ENCODE data around the gene HES5.

The HES5 gene

DNA sequence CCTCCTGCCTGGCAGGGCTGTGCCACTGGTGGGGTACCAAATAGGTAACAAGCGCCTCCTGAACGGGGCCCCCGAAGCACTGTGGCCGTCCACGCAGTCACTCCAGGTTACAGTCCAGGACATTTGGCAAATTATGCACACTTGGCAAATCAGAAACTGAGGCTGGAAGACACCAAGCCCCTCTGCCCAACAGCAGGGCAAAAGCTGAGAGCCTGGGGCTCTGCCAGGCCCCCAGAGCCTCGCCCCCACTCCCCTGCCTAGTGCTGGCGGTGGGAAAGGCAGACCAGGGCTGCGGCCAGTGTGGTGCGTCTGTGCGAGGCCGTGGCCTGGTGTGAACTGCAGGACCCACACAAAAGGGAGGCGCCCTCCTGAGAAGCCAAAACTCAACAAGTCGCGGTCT, 13.1 kb downstream of the HES5 start:
- in situ Hi-C loops (cut with HindIII; ENCODE audit: low sequenced_read_pairs): loop anchor here (10.0 kb wide), 2 partner anchors 92 to 322 kb away; partner anchors contain the start of gene FAAP20

DNA sequence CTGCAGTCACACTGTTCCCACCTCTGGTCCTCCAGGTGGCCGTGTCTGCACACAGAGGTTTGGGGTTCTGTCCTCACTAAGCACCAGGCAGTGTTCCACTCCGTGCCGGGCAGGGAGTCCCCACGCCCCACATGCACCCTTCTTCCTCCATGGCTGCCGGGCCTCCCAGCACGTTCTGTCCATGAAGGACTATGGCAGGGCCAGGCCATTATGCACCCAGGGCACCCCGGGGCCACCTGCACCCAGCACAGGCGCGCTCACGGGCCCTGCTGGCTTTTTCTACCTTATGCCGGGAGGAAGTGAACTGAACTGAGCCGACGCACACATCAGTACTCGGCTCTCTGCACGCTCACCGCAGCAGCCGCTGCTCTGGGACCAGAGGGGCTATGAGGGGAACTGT, 13.9 kb downstream of the HES5 start:
- in situ Hi-C loops (cut with HindIII; ENCODE audit: low sequenced_read_pairs): loop anchor here (10.0 kb wide), 2 partner anchors 91 to 321 kb away; partner anchors contain the start of gene FAAP20

GRCh38 chr1:2515763-2516080, 14.3 kb downstream of the HES5 start:
- in situ Hi-C loops (cut with HindIII; ENCODE audit: low sequenced_read_pairs): loop anchor here (10.0 kb wide), 2 partner anchors 91 to 321 kb away; partner anchors contain the start of gene FAAP20

DNA sequence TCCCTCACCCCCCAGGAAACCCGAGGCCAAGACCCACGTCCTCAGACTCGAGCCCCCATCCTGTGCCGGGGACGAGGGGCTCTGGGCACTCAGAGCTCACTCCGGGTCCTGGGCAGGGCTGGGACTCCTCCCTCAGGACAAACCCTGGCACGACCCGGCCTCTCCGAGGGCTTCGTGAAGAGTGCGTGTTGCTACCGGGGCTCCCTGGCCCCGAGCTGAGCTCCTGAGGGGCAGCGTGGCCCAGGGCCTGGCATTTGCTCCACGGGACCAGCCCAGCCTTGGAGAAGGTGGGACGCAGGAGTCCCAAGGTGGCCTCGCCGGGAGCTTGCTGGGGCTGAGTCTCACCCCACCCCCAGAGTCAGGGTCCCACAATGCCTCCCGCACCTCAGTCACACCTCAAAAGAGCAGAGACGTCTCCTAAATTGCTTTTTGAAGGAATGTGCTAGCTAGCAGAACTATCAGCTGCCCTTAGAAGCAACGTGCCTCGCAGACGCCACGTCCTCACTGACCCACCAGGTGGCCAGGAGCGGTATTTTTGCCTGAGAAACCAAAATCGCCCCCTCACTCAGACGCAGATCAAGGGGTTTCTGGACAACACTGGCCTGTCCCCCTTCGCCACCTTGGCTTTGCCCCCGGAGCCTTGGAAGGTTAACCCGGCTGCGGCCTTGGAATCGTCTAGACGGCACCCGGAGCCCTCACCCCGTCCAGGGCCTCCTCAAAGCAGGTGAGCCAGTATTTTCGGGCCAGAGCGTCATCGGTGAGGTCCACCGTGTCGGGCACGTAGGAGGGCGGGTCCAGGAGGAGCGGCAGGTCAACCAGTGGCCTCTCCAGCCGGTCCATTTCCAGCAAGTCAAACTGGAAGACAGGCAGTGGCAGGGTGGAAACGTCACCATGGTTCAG, 14.9 kb downstream of the HES5 start:
- in situ Hi-C loops (cut with HindIII; ENCODE audit: low sequenced_read_pairs): loop anchor here (10.0 kb wide), 2 partner anchors 90 to 320 kb away; partner anchors contain the start of gene FAAP20

GRCh38 chr1:2513939-2514652, 16.0 kb downstream of the HES5 start:
- in situ Hi-C loops (cut with HindIII; ENCODE audit: low sequenced_read_pairs): loop anchor here (10.0 kb wide), 2 partner anchors 89 to 319 kb away; partner anchors contain the start of gene FAAP20

- in situ Hi-C loops (cut with HindIII; ENCODE audit: low sequenced_read_pairs): loop anchor here (10.0 kb wide), 2 partner anchors 88 to 318 kb away; partner anchors contain the start of gene FAAP20
Measured at GRCh38 chr1:2512862-2513421, 17.1 kb downstream of the HES5 start.

GRCh38 chr1:2510366-2511155, 19.5 kb downstream of the HES5 start:
- in situ Hi-C loops (cut with HindIII; ENCODE audit: low sequenced_read_pairs): loop anchor here (10.0 kb wide), 2 partner anchors 86 to 316 kb away; partner anchors contain the start of gene FAAP20

DNA sequence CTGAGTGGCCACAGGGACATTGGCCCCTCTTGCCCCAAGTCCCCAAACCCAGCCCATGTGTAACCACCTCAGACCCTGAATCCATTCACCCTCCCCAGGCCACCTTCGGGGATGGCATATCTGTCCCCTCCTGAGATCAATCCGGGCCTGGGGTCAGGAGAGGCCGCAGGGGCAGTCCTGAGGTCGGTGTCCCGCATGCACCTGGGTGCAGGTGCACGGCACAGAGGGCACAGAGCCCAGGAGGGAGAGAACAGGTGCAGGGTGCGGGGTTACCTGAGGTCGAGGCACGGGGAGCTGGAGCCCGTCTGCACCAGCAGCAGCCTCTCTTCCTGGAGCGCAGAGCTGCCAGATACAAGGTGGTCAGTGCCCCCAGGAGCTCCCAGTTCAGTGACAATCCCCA, 20.5 kb downstream of the HES5 start:
- in situ Hi-C loops (cut with HindIII; ENCODE audit: low sequenced_read_pairs): no loop called here

DNA sequence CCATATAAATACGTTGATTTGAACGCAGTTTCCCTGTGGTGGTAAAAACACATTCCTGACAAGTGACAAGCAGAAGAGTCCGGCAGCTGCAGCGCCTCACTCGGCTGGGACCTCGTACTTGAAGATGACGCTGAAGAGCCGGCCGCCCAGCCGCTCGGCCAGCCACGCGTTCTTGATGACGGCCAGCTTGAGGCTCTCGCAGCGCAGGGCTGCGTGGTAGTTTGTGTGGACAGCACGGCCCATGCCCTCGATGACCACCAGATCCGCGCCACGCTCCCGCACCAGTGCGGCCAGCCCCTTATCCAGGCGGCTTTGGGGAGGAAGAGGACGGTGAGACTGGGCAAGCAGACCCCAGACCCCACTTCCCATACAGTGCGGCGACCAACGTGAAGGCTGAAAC, 21.3 kb downstream of the HES5 start:
- in situ Hi-C loops (cut with HindIII; ENCODE audit: low sequenced_read_pairs): no loop called here

DNA sequence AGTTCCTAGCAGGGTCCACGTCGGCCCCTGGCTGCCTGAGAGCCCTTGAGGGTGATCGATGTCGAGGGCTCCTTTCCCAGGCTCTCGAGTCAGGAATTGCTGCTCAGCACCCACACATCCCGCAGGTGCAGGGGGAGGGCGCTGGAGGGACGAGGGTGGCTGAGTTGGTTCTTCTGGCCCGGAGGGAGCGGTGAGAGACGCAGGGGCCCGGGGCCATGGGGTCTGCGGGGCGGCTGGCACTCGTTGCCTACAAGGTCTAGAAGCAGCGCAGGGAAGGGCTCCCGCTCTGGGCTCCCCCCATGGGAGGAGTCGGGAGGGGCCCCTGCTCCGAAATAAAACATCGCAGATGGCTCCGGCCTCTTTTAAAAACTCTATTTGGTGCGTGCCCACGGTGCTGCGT, 21.9 kb downstream of the HES5 start:
- in situ Hi-C loops (cut with HindIII; ENCODE audit: low sequenced_read_pairs): no loop called here

DNA sequence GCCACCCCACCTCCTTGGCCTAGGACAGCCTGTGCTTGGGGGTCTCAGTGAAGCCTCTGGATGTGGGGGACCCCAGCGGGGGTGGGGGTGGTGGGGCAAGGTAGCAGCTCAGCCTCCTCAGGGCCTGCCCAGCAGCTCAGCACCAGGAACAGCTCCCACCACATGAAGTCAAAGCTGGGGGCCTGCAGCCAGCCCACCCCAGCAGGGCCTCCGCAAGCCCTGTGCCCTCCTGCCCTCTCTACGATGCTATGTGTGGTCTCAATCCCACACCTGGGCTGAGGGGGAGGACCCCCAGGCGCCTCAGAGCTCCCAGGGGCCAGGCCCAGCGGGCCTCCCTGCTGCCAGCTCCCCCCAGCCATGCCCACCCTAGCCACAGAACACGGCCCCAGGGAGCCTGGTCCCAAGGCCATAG, 22.3 kb downstream of the HES5 start:
- in situ Hi-C loops (cut with HindIII; ENCODE audit: low sequenced_read_pairs): no loop called here

- in situ Hi-C loops (cut with HindIII; ENCODE audit: low sequenced_read_pairs): no loop called here
Measured at GRCh38 chr1:2506901-2507565, 23.0 kb downstream of the HES5 start.

DNA sequence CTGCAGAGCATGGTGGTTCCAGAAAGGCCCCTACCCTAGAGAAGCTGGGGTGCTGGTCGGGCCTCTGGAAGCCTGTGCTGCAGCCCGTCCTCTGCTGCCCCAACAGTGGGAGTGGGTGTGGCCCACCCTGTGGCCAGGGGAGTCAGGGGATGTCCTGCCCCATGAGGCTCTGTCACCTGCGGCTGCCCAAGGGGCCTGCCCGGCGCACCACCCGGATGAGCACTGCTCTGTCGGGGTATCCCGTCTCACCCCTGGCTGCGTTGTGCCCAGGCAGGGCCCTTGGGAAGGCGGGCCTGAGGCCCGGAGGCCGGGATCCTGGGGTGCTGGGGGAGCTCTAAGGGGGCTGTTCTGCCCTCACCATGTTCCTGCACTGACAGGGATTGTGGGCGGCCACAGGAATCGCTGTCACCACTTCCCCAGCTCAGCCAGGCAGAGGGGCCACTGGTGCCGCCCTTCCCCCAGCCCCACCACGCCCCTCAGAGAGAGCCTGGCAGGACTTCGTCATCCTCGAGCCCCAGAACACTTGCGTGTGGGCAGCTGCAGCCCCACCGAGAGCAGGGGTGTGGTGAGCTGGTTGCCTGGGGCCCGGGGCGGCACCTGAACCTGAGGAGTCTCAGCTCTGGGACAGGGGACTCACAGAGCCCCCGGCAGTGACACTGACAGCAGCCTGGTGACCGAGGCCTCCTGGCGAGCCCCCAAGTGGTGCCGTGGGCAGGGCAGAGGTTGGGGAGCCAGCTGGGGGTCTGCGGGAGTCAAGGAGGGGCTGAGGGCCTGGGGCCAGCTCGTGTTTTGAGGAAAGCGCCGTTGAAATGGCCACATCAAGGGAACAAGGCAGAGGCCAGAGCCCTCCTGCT, 23.8 kb downstream of the HES5 start:
- in situ Hi-C loops (cut with HindIII; ENCODE audit: low sequenced_read_pairs): no loop called here

DNA sequence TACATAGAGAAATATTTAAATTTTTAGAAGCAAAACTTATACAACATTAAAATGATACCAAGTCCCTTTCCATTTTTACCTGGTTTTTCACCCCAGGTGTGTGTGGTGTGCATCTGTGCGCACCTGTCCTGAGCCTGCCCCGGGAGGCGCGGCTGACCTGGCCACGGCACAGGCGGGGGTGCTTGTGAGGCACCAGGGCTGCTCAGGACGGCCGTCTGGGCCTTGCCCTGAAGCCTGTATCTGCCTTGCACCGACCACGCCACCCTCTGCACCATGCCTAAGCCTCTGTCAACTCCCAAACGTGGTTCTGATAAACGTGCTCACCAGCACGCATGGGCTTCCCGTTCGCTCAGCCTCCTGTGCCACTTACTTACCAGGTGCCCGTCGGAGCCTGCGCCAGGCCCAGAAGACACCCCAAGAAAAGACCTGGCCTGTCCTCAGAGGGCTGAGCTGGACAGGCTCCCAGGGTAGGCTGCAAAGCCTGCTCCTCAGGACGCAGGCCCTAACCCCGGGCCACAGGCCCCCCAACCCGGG, 24.5 kb downstream of the HES5 start:
- in situ Hi-C loops (cut with HindIII; ENCODE audit: low sequenced_read_pairs): no loop called here

- in situ Hi-C loops (cut with HindIII; ENCODE audit: low sequenced_read_pairs): no loop called here
Measured at GRCh38 chr1:2504949-2505272, 25.2 kb downstream of the HES5 start.

- in situ Hi-C loops (cut with HindIII; ENCODE audit: low sequenced_read_pairs): no loop called here
Measured at GRCh38 chr1:2504225-2504948, 25.7 kb downstream of the HES5 start.

DNA sequence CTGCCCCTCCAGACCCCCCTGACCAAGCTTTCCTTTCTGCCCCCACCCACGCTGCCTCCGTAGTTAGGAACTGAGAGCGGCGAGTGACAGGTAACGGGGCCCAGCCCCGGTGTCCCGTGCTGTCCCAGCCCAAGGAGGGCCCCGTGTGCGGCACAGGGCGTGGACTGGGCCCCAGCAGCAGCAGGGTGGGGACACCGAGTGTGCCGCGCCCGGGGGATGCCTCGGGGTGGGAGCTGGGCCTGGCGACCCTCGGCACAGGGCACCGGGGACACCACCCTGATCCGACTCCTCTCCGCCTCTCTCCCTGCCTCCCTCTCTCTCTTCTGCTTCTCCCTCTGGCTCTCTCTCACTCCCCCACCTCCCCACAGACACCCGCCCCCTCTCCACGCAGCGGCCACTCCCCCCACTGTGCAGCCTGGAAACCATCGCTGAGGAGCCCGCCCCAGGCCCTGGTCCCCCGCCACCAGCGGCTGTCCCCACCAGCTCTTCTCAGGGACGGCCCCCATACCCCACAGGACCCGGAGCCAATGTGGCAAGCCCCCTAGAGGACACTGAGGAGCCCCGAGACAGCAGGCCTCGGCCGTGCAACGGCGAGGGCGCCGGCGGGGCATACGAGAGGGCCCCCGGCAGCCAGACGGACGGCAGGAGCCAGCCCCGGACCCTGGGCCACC, 26.4 kb downstream of the HES5 start:
- in situ Hi-C loops (cut with HindIII; ENCODE audit: low sequenced_read_pairs): no loop called here
